ENCODE measurements around the gene COP1.
"Not testable (repeated sequence)": the region's sequence is repeated elsewhere in the genome, so short reads cannot be mapped to it uniquely, and the experiment has no call there.

COP1 gene

DNA sequence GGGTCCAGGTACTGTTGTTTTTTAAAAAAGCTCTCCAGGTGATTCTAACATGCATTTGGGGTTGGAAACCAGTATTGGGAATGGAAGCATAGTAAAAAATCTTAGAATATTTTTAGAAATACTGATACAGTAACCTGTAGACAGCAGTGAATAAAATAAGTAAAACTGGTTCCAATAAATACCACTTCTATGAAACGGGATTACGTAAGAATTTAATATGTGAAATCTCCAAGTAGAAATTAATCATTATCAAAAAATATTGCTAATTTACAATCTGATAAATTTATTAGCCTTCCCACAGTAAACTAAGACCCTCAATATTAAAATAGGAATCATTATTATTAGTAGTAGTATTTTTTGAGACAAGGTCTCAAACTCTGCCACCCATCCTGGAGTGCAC is 177.5 kb downstream of the COP1 start:
- no peak for DNase-seq

DNA sequence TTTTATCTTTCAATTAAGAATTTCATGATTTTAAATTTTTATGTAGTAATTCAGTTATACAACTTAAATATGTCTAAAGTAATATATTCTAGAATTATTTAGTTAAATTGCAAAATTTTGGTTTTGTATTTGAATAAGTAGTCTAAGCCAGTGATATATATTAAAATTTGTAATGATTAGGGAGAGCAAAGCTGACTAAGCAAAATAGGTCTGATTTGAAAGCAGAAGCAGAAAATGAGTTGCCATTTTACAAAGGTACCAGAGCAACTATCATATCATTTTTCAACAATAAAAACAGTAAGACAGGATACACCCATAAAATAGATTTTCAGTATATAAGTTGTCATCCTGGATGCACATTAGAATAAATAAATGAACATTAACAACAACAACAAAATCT is 177.9 kb downstream of the COP1 start:
- no peak for DNase-seq

DNA sequence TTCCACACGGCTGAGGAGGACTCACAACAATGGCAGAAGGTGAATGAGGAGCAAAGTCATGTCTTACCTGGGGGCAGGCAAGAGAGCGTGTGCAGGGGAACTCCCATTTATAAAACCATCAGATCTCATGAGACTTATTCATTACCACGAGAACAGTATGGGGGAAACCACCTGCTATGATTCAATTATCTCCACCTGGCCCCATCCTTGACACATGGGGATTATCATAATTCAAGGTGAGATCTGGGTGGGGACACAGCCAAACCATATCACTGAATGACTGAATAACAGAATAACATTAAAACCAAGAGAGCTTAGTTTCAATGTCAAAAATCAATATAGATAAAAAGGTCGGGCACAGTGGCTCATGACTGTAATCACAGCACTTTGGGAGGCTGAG is 179.2 kb downstream of the COP1 start:
- not testable (repeated sequence) for DNase-seq

DNA sequence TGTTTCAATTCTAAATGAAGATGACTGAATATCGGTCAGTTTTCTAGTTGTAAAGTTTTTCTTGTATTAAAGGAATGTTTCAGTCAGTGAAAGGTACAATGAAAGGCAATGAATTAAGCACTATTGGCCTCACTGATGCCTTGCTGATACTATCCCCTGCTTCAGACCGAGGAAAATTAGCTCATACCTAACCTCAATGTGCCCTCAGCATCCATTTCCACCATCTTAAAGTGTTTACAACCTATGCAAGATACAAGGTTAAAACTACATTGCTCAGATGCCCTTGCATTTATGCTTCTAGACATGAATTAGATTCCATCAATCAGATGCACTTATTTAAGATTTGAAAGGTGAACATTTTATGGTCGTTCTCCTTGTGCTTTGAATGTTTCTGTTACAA is 184.5 kb downstream of the COP1 start:
- DNase-seq = no peak

DNA sequence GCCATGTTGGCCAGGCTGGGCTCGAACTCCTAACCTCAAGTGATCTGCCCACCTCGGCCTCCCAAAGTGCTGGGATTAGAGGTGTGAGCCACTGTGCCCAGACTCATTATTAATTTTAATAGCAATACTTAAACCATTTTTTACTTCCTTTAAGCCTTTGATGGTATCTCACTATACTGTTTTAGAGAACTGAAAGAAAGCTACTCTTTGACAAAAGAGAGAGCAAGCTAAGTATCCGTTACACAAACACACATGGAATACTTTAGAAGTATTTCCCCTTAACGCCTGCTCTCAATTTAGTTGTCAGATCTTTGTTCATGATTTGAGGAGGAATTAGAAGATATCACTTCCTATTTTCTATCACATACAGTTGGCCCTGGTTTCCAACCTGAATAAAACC is 189.4 kb downstream of the COP1 start:
- DNase-seq = no peak

DNA sequence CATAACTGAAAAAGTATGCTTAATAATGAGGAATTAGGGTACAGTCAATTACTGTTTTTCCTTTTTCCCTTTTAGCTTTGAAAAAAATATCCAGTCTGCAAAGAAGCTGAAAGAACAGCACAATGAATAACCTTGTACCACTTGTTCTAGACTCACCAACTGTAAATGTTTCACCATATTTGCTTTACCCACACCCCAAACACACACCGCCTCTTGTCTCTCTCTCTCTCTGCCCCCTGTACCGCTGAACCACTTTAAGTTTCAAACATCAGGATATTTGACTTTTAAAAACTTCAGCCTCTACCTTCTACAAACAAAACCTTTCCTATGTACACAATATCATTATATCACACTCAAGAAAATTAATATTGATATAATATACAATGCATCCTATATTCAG is 197.1 kb downstream of the COP1 start:
- DNase-seq = no peak

DNA sequence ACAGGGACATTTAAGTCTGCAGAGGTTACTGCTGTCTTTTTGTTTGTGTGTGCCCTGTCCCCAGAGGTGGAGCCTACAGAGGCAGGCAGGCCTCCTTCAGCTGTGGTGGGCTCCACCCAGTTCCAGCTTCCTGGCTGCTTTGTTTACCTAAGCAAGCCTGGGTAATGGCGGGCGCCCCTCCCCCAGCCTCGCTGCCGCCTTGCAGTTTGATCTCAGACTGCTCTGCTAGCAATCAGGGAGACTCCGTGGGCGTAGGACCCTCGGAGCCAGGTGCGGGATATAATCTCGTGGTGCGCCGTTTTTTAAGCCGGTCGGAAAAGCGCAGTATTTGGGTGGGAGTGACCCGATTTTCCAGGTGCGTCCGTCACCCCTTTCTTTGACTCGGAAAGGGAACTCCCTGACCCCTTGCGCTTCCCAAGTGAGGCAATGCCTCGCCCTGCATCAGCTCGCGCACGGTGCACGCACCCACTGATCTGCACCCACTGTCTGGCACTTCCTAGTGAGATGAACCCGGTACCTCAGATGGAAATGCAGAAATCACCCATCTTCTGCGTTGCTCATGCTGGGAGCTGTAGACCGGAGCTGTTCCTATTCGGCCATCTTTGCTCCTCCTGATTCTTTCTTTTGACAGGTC is 199.2 kb downstream of the COP1 start:
- DNase-seq = not testable (repeated sequence)

DNA sequence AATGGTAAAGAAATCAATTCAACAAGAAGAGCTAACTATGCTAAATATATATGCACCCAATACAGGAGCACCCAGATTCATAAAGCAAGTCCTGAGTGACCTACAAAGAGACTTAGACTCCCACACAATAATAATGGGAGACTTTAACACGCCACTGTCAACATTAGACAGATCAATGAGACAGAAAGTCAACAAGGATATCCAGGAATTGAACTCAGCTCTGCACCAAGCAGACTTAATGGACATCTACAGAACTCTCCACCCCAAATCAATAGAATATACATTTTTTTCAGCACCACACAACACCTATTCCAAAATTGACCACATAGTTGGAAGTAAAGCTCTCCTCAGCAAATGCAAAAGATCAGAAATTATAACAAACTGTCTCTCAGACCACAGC is 212.4 kb downstream of the COP1 start:
- DNase-seq = not testable (repeated sequence)

DNA sequence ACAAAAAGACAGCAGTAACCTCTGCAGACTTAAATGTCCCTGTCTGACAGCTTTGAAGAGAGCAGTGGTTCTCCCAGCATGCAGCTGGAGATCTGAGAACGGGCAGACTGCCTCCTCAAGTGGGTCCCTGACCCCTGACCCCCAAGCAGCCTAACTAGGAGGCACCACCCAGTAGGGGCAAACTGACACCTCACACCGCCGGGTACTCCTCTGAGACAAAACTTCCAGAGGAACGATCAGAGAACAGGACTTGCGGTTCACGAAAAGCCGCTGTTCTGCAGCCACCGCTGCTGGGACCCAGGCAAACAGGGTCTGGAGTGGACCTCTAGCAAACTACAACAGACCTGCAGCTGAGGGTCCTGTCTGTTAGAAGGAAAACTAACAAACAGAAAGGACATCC is 214.3 kb downstream of the COP1 start:
- DNase-seq = not testable (repeated sequence)

DNA sequence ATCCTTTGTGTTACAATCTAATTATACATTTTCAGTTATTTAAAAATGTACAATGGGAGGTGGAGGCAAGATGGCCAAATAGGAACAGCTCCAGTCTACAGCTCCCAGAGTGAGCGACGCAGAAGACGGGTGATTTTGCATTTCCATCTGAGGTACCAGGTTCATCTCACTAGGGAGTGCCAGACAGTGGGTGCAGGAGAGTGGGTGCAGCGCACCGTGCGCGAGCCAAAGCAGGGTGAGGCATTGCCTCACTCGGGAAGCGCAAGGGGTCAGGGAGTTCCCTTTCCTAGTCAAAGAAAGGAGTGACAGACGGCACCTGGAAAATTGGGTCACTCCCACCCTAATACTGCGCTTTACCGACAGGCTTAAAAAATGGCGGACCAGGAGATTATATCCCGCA is 214.9 kb downstream of the COP1 start:
- not testable (repeated sequence) for DNase-seq

DNA sequence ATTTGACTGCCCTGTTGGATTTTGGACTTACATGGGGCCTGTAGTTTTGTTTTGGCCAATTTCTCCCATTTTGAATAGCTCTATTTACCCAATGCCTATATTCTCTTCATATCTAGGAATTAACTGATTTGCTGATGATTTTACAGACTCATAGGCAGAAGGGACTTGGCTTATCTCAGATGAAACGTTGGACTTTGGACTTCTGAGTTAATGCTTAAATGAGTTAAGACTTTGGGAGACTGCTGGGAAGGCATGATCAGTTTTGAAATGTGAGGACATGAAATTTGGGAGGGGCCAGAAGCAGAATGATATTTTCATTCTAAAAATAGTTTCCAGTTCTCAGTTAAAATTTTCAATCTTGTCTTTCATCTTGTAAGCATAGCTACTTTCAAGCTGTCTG is 222.3 kb downstream of the COP1 start:
- no peak for DNase-seq

DNA sequence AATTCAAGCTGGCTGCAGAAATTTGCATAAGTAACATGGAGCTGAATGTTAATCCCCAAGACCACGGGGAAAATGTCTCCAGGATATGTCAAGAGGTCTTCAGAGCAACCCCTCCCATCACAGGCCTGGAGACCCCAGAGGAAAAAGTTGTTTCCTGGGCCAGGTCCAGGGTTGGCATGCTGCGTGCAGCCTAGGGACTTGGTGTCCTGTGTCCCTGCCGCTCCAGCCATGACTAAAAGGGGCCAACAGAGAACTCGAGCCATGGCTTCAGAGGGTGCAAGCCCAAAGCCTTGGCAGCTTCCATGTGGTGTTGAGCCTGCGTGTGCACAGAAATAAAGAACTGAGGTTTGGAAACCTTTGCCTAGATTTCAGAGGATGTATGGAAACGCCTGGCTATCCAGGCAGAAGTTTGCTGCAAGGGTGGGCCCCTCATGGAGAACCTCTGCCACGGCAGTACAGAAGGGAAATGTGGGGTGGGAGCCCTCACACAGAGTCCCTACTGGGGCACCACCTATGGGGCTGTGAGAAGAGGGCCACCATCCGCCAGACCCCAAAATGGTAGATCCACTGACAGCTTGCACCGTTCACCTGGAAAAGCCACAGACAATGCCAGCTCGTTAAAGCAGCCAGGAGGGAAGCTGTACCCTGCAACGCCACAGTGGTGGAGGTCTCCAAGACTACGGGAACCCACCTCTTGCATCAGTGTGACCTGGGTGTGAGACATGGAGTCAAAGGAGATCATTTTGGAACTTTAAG is 222.9 kb downstream of the COP1 start:
- no peak for DNase-seq

DNA sequence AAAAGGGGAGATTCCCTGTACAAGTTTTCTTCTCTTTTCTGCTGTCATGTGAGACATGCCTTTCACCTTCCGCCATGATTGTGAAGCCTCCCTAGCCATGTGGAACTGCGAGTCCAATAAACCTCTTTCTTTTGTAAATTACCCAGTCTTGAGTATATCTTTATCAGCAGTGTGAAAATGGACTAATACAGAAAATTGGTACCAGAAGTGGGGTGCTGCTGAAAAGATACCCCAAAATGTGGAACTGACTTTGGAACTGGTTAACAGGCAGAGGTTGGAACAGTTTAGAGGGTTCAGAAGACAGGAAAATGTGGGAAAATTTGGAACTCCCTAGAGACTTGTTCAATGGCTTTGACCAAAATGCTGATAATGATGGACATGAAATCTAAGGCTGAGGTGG is 223.7 kb downstream of the COP1 start:
- DNase-seq = not testable (repeated sequence)

DNA sequence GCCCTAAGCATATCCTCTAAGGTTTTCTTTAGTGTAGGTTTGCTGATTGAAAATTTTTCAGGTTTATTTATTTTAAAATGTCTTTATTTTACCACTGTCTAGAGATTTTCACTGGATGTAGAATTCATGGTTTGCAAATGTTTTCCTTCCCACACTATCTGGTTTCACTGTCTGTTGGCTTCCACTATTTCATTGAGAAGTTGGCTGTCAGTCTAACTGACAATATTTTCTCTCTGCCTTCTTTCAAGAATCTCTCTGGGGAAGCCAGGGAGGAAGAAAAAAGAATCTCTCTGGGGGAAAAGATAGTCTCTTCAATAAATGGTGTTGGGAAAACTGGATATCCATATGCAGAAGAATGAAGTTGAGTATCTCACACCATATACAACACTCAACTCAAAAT is 226.0 kb downstream of the COP1 start:
- DNase-seq = no peak

DNA sequence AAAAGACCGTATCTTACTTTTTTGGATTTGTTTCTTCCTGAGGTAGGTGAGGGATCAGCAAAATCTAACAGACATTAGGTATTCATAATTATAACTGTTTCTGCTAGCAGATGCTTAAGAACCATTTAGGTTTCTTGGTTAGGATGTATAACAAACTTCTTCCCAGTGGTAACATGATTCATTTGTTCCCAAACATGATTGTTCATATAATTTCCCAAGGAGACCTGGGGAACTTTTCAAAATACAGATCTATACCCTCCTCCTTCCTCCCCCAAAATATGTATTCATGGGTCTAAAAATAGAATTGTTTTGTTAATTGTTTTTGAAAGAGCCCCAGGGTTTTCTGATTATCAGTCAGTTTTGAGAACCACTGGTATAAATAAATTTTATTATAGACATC is 228.2 kb downstream of the COP1 start:
- no peak for DNase-seq

DNA sequence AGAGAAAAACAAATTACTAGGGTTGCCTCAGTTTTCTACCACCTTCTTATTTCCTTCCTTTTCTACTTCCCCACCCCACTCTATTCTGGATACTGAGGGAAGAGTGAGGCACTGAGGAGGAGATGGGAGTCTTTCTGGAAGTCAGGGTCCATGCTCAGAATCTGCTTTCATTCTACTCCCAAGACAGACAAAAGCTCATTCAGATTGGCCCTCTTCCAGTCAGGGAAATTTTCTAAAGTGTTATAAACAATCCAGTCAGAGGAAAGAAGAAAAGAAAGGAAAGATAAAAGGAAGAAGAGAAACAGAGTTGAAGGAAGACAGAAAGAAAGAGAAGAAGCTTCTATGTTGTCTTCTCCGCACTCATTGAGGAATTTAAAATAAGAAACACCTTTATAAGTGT is 228.6 kb downstream of the COP1 start:
- DNase-seq = no peak

DNA sequence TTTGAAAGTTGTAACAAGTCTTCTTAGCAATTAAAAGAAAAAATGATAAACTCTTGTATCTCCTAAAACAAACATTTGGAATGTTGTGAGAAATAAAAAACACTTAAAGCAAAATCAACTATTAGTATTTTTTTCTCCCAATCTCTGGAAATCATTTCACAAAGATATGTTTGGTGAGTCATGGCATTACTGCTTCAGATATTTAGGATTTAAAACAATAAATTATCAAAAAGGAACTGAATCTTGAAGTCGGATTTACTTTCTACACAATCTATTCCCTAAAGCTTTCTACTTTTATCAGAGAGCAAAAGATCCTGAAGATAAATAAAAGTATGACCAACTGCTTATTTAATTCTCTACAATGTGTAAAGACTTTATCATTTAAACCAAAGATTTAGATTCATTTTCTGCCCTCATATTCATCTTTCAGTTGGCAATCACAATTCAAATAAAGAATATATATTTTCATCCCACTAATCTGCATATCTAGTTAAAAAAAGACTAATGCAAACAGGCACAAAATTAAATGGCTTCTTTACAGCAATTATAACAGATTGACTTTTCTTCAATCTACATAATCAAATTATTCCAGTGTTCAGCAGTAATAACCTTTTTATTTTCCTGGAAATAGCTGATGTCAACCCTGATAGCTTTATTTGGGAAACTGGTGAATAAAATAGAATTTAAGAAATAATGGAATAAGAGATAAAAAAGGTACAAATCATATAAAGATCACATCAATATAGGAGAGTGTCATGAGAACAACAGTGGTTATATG is 230.0 kb downstream of the COP1 start:
- no peak for DNase-seq

DNA sequence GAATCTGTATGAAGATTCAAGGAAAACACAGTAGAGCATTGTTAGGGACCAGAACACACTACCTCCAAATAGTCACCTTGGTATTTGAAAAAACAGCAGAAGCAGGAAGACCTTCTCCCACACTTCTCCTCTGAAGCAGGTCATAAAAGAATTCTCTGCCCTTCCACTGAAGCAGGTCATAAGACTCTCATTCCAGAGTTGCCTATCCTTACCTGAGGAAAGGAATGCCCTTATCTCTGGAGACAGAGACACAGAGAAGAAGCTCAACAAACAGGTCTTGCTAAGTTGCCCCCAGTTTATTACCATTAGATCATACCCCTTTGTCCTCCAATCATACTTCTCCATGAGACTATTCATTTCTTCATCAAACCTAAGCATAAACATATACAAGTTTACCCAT is 237.9 kb downstream of the COP1 start:
- DNase-seq = no peak

DNA sequence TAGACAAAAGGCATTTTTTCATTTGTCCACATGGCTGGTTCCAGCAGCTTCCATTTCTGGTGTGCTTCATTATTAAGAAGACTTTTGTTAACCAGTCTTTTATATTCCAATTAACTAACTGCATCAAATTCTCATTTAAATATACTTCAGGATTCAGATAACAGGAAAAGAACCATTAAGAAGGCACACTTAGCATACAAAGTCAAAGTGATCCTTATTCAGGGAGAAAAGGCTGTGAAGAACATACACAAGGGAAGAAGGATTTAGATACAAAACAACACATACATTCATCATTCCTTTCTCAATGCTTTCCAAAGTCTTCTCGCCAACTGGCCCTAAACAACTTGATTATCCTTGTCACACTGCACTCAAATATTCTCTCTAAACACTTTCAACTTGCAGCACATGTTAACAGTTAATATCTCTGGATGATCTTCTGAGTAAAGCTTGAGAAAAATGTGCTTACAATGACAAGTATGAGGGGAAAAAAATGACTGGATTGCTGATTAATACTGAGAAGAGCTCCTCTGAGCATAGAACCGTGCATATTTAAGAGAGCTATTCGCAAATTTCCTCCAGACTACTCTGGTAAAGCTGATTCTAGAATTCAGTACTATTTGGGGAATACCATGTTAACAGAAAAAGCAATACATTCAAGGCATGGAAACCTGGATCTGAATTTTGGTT is 238.5 kb downstream of the COP1 start:
- no peak for DNase-seq

DNA sequence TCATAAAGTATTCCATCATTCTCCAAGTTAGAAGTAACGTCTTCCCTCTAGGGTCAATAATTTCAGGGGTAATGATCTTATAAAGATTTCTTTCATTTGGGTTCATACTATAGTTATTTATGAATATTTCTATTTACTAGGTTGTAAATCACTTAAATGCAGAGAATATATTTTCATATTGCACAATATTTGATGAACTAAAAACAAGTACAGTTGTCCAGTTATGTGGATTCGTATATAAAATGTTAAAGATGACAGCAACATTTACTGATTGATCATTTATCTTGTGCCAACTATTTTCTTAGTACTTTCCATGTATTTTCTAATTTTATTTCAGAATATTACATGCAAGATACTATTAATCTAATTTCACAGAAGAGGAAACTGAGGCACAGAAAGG is 243.3 kb downstream of the COP1 start:
- DNase-seq = no peak

DNA sequence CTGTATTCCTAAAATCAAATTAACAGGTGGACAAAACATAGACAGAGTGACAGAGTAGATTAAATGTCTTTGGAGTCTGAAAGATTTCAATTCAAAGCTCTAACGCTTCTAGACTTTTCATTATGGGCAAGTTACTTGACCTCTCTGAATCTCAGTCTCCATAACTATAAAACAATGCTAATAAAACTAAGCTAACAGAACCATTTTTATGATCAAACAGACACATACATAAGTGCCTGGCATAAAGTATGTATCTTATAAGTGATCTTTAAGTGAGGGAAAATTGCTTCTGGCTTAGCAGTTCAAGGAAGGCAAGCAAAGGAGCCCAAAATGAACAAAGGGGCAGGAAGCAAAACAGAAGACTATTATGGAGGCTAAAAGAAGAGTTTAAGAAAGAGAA is 246.9 kb downstream of the COP1 start:
- DNase-seq = no peak

DNA sequence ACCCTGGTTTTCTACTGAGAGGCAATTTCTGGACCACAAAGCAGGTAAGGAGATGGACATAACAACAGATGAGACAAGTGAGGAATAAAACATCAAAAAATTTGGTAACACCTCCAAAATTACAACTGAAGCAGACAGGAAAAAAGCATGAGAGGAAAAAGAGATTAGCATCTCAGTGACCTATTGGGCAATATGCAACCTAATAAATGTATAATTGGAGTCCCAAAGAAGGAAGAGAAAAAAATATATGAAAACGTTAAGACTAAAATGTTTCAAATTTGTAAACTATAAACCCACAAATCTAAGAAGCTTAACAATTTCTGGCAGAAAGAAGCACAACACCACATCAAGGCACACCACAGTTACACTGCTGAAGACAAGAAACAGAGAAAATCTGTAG is 255.5 kb downstream of the COP1 start:
- DNase-seq = no peak

DNA sequence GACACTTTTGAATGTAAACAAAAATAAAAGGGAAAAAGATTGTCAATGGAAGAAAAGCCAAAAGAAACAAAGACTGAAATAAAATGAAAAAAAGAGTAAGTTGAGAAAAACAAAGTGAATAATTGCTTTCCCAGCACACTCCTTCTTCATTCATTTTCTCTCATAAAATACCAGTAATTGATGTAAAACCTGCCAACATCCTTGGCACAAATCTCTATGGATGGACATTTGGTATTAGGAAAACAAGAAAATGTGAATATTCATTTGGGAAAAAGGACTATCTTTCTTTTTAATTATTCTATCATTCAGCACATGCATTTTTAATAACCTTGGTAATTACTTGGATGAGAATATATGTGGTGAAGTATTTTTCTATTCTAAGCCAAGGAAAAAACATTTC is 259.3 kb downstream of the COP1 start:
- DNase-seq = no peak

DNA sequence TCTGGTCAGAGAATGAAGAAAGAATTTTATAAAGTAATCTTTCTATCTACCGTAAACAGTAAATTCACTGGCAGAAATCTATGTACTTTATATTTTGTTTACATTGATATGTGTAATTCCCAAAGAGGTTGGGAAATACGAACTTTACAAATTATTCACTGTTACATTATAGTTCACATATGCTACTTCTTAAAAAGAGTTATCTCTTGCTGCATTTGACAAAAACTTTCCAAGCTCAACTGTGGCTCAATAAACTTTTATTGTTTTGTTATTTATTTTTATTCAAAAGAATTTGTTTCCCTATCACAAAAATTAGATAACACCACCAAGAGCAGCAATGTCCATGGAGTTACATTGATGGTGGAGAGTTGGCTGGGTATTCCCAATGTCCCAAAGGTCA is 262.5 kb downstream of the COP1 start:
- DNase-seq = no peak
